Vagina (tissue), 2 donors: ENCODE results near the gene MXD4.

Experiments
- CTCF ChIP-seq, 3 experiments: fragments of 450-650 bp in 2 of 3; fragments of 200-600 bp in 1 of 3; sonication (generic) in 1 of 3; IDR thresholded peaks; one replicate each; pipeline ENCODE4 v1.5.1; 2017 to 2019; ENCODE audit warnings: antibody characterized with exemption in 3 of 3, mild to moderate bottlenecking in 2 of 3, moderate library complexity in 2 of 3
- POLR2A ChIP-seq, 2 donors: fragments of 450-650 bp; IDR thresholded peaks; one replicate each; pipeline ENCODE4 v1.6.1; 2017; ENCODE audit warnings: antibody characterized with exemption in 2 of 2, mild to moderate bottlenecking in 2 of 2, moderate library complexity in 2 of 2

GRCh38 chr4:2284934-2285612, 23.2 kb upstream of the MXD4 start:
- TF ChIP-seq CTCF (IDR thresholded peaks at IDR 0.05) (no peak), POLR2A (IDR thresholded peaks at IDR 0.05) (no peak)
